Stimulated activated CD8-positive, alpha-beta memory T cell treated with anti-CD3 and anti-CD28 coated beads, Interleukin-12 subunit alpha, Interleukin-12 subunit beta, amount 100 ng/mL, for 24 hours (primary cell): Measurements from ENCODE around the gene DCTPP1.
A peak's percentile ranks its signal among the peaks of the same experiment; 100 is the strongest.
"Not testable (repeated sequence)": the region's sequence is repeated elsewhere in the genome, so short reads cannot be mapped to it uniquely, and the experiment has no call there.

Experiments
- DNase-seq: peaks from one replicate; pipeline ENCODE4 v3.0.0-alpha.2; 2020; ENCODE audit errors: extremely low read depth

Gene DCTPP1

DNA sequence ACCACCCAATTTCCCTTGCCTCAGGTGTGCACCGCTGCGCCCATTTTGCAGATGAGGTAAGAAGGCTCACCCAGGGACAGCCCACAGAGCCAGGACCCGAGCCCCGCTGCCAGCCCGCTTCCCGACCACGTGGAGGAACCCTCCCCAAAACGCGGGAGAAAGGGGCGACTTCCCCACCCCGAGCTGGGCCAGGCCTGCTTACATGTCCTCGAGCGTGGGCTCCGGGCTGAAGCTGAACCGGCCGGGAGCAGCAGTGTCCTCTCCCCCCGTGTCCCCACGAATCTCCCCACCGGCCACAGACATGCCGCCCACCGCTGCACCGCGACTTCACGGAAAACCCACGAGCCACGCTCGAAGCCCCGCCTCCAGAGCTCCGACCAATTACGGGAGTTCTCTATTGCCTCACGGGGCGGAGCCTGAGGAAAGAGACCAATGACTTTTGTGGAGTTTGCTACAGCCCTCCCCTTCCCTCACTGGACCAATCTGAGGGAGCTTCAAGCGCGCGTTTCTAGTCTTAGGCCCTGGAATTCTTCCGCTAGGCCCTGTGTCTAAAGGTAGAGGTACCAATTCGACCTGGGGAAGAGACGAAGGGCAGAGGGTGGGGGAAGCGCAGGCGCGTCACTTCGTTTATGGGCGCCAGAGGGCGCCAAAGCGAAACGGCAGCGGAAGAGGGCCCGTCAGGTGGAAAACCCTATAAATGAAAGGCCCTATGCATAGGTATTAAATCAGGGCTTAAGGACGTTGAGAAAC is at the start of gene DCTPP1:
Gene DCTPP1, minus strand, starts transcription at position 353 of the 750 bp plus-strand sequence. Its CDS starts 50 bp downstream, at position 303.
- DNase-seq = peak; percentile 91

DNA sequence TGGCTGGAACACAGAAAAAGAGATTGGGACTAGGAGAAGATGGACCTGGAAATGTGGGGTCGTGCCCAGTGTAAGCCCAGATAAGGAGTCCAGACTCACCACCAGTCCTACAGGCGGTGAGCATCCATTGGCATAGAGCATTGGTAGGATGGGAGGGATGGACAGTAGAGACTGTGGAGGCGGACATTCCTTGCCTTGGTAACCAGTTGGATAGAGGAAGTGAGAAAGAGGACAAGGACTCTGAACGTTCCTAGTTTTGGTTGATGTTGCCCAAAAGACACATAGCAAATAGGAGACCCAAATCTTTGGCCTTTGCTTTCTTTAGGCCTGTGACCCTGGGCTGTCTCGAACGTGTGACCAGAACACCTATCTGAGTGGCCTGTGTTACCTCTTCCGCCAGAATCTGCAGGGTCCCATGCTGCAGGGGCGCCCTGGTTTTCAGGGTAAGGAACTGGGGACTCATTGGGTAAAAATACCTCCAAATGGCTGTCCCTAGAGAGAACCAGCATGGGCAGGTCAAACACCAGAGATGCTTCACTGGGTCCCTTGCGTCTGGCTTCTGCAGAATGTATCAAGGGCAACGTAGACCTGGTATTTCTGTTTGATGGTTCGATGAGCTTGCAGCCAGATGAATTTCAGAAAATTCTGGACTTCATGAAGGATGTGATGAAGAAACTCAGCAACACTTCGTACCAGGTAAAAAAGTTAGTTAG is 49.1 kb upstream of the DCTPP1 start:
- DNase-seq = no peak

DNA sequence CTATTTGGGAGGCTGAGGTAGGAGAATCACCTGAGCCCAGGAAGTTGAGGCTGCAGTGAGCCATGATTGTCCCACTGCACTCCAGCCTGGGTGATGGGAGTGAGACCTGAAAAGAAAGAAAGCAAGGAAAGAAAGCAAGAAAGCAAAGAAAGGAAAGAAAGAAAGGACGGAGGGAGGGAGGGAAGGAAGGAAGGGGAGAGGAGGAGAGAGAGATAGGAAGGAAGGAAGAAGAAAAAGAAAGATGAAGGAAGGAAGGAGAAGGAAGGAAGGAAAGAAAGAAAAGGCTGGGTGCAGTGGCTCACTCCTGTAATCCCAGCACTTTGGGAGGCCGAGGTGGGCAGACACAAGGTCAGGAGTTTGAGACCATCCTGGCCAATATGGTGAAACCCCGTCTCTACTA is 47.9 kb upstream of the DCTPP1 start:
- DNase-seq = not testable (repeated sequence)

DNA sequence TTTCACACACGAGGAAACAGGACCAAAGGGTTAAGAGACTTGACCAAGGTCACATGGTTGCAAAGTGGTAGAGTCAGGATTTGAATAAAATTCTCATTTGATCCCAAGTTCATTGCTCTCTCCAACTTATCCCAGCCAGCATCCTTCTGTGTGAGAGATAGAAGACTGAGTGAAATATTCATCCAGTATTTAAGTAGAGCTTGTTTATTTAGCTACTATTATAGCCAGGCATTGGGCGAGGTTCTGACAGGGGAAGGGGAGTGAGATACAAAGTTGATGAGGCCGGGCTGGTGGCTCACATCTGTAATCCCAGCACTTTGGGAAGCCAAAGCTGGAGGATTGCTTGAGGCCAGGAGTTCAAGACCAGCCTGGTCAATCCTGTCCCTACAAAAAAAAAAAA is 47.2 kb upstream of the DCTPP1 start:
- no peak for DNase-seq

DNA sequence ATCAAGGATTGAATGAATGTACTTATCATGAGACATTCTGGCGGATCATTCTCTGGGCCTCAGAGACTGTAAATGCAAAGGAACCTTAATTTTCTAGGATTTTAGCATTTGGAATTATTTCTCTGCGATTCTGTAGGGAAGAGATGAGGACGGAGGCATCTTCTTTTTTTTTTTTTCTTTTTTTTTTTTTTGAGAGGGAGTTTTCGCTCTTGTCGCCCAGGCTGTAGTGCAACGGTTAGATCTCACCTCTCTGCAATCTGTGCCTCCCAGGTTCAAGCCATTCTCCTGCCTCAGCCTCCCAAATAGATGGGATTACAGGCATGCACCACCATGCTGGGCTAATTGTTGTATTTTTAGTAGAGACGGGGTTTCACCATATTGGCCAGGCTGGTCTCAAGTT is 44.9 kb upstream of the DCTPP1 start:
- DNase-seq = no peak

DNA sequence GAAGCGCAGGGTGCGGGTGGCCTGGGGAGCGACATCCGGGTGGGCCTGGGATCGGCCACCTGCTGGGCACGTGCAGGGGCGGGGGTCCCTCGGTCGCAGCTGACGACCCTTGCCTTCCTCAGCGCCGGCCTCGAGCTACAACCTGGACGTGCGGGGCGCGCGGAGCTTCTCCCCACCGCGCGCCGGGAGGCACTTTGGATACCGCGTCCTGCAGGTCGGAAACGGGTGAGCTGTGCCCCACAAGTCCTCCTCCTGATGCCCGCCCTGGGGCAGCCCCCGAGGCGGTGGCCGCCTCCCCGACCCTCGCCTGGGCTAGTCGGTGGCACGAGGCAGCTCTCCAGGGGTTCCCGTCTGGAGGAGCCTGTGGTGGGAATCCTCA is 44.2 kb upstream of the DCTPP1 start:
- DNase-seq = no peak

DNA sequence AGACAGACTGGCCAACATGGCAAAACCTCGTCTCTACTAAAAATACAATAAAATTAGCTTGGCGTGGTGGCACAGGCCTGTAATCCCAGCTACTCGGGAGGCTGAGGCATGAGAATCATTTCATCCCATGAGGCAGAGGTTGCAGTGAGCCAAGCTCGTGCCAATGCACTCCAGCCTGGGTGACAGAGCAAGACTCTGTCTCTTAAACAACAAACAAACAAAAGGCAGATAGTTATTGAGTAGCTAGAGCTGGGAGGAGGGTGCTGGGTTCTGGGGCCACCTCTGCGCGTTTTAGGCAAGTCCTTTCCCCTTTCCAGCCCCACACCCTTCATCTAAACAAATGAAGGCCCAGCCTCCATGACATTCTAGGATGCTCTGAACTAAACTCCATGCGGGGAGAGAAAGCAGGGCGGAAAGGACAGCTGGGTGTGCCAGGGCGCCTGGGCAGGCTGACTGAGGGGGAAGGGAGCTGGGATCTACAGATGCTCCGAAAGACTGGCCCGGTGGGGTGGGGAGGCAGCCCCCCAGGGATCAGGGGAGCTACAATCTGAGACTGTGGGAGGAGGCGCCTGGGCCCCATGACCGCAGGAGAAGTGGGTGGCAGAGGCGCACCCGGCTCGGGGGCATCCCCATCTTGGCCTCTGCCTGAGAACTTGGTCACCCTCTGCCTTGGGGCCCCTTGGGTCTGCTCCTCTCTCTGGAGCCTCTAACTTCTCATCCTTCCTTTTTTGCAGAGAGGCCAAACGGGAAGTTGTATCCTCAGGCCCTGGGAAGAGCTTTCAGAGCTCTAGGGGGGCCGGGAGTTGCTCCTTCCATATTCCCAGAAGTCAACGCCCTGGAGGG is 43.6 kb upstream of the DCTPP1 start:
- peak; percentile 56 for DNase-seq

DNA sequence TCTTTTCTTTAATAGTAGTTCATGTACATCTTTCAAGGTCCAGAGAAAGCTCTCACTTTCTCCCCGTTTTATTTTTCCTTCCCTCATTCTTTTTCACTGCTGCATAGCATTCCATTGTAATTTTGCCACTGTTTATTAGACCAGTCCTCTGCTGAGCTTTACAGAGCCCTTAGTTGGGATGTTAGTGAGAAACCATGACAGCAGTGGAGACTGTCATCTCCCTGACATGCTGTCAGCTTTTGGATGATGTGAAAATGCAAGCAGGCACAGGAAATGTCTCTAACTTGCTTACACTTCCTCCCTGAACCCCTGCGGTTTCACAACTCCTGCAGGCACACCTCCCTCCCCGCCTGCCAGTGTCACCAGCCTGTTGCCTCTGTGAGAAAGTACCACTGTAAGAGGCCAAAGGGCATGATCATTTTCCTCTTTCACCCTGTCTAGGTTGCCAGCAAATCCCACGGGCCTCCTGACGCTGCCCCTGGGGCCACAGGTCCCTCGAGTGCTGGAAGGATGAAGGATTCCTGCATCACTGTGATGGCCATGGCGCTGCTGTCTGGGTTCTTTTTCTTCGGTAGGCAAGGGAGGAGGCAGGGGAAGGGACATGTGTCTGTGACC is 42.6 kb upstream of the DCTPP1 start, which contains the start of gene ITGAL:
Gene ITGAL, plus strand, starts transcription at position 415 of the 615 bp plus-strand sequence. Its CDS starts 96 bp downstream, at position 511.
- DNase-seq = peak; percentile 64

DNA sequence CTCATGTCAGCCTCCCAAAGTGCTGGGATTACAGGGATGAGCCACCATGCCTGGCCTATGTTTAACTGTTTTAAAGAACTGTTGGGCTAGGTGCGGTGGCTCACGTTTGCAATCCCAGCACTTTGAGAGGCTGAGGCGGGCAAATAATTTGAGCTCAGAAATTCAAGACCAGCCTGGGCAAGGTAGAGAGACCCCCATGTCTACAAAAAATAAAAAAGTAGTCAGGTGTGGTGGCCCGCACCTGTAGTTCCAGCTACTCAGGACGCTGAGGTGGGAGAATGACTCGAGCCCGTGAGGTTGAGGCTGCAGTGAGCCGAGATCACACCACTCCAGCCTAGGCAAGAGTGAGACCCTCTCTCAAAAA is 40.8 kb upstream of the DCTPP1 start:
- no peak for DNase-seq

DNA sequence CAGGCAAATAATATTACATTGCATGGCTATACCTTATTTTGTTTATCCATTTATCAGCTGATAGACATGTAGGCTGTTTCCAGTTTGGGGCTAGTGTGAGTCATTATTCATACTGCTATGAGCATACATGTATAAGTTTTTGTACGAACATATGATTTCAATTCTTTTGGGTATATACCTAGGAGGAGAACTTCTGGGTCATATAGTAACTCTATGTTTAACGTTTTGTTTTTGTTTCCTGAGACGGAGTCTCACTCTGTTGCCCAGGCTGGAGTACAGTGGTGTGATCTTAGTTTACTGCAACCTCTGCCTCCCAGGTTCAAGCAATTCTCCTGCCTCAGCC is 40.3 kb upstream of the DCTPP1 start:
- DNase-seq = no peak

DNA sequence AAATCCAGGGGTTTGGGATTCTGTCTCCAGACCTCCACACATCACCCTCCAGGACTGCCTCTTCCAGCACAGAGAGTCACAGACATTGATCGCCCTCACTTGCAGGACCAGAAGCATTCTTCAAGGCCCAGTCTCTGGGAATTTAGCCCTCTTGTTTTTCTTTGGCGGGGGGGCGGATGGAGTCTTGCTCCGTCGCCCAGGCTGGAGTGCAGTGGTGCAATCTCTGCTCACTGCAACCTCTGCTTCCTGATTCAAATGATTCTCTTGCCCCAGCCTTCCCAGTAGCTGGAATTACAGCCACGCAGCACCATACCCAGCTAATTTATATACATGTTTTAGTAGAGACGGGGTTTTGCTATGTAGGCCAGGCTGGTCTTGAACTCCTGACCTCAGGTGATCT is 34.2 kb upstream of the DCTPP1 start:
- DNase-seq = no peak

DNA sequence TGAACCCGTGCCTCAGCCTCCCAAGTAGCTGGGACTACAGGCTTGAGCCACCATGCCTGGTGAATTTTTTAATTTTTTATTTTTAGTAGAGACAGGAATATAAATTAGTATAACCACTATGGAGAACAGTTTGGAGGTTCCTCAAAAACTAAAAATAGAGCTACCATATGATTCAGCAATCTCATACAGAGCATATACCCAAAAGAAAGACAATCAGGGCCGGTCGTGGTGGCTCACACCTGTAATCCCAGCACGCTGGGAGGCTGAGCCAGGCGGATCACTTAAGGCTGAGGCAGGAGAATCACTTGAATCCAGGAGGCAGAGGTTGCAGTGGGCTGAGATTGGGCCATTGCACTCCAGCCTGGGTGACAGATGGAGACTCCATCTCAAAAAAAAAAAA is 31.6 kb upstream of the DCTPP1 start:
- DNase-seq = not testable (repeated sequence)

DNA sequence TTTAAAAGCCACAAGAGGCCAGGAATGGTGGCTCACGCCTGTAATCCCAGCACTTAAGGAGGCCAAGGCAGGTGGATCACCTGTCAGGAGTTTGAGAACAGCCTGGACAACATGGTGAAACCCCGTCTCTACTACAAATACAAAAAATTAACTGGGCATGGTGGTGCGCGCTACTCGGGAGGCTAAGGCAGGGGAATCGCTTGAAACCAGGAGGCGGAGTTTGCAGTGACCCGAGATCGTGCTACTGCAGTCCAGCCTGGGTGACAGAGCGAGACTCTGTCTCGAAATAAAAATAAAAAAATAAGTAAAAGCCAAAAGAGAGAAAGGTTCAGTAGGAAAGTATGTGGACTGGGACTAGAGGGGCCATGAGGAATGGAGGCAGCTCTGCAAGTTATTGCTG is 29.6 kb upstream of the DCTPP1 start:
- no peak for DNase-seq

DNA sequence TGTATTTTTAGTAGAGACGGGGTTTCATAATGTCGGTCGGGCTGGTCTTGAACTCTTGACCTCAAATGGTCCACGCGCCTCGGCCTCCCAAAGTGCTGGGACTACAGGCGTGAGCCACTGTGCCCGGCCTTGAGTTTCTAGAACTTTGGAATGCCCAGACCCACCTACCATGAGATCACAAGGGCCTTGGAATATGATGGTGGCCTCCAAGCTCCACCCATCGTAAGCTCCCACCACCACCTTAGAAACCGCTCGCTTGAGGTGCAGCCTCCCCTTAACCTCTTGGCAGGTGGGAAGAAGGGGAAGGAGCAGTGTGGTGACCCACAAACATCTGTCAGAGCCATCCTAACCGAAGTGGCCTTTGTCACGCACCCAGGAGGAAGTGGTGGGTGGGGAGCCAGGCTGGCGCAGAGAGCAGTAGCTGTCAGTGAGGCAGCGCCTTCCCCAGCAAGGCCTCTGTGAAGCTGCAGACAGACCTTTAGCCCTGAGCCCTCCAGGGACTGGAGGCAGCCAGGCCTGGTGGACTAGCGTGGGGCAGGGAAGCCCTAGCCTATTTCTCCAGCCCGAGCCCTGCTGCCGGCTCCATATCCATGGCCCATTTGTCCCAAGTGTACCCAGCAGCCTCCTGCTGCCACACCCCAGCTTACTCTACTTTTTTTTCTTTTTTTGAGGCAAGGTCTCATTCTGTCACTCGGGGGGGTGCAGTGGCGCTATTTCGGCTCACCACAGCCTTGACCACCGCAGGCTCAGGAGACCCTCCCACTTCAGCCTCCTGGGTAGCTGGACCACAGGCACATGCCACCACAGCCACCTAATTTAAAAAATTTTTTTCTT is 28.9 kb upstream of the DCTPP1 start:
- DNase-seq = peak; percentile 74

DNA sequence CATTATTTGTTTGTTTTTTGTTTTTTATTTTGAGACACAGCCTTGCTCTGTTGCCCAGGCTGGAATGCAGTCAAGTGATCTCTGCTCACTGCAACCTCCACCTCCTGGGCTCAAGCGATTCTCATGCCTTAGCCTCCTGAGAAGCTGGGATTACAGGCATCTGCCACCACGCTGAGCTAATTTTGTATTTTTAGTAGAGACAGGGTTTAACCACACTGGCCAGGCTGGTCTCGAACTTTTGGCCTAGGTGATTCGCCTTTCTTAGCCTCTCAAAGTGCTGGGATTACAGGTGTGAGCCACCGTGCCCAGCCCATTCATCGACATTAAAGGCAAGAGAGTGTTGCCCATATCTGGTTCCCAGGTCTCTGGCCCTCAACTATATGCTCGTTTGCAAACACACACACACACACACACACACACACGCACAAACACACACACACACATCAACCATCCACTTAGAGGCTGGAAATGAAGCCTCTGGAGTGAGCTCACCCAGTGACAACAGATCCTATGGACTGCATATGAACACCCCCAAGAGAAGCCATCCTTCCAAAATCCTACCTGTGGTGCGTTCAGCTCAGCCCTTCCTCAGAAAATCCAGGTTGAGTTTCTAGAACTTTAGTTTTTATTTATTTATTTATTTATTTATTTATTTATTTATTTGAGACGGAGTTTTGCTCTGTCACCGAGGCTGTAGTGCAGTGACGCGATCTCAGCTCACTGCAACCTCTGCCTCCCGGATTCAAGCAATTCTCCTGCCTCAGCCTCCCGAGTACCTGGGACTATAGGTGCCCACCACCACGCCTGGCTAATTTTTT is 28.1 kb upstream of the DCTPP1 start:
- no peak for DNase-seq

DNA sequence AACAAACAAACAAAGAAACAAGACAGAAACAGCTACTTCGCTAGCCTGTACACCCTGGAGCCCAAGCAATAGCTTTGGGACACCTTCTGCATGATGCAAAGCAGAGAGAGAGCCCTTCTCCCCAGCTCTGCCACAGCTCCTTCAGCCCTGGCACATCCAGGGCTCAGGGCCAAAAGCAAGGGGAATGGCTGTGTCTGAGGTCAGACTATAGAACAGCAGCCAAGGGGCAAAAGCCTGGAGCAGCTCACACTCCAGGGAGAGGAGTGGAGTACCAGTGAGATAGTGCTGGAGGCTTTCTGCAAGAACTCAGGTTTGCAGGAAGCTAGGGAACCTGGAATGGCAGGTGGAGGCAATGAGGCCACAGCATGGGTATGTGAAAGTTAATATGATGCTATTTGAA is 27.4 kb upstream of the DCTPP1 start:
- DNase-seq = no peak

DNA sequence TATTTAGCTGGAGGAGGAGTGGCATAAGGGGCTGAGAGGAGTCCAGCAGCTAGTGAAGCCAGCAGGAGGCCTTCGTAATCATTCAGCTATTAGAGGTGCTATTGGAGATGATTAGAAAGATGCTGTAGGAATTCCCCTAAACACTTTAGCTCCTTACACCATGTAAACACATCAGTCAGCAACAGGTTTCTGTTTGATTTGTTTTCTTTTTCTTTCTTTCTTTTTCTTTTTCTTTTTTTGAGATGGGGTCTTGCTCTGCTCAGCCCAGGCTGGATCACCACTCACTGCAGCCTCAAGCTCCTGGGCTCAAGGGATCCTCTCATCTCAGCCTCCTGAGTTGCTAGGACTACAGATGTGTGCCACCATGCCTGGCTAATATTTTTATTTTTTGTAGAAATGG is 26.5 kb upstream of the DCTPP1 start:
- DNase-seq = no peak

DNA sequence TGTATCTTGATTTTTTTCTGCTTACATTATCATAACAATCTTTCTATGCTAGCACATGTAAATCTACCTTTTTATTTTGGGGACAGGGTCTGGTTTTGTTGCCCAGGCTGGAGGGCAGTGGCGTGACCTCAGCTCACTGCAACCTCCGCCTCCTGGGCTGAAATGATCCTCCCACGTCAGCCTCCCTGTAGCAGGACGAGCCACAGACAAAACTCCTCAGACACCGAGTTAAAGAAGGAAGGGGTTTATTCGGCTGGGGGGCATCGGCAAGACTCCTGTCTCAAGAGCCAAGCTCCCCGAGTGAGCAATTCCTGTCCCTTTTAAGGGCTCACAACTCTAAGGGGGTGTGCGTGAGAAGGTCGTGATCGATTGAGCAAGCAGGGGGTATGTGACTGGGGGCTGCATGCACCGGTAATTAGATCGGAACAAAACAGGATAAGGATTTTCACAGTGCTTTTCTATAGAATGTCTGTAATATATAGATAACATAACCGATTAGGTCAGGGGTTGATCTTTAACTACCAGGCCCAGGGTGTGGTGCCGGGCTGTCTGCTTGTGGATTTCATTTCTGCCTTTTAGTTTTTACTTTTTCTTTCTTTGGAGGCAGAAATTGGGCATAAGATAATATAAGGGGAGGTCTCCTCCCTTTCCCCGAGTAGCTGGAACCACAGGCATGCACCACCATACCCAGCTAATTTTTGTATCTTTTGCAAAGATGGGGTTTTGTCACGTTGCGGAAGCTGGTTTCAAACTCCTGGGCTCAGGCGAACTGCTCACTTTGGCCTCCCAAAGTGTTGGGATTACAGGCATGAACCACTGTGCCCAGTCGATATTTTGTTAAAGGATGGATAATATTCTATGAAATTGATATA is 23.1 kb upstream of the DCTPP1 start:
- DNase-seq = not testable (repeated sequence)

DNA sequence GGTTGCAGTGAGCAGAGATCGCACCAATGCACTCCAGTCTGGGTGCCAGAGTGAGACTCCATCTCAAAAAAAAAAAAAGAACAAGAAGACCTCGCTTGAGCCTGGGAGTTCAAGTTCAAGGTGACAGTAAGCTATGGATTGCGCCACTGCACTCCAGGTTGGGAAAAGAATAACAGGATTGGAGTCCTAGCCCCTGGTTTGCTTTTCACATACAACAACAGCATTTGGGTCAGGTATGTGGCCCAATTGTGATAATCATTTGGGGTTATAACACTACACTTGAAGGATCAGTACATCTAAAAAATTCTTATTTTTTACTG is 19.2 kb upstream of the DCTPP1 start:
- no peak for DNase-seq
